AG09319 (cell line): ENCODE data around the gene RHOH.
"Not testable (repeated sequence)": the region's sequence is repeated elsewhere in the genome, so short reads cannot be mapped to it uniquely, and the experiment has no call there.

Experiments used
- DNase-seq: peaks from one replicate; pipeline ENCODE4 v3.0.0-alpha.2; 2010; ENCODE audit warnings: low read depth; ENCODE audit errors: extremely low read depth
- TF ChIP-seq, protein P1 (sequence below): IDR thresholded peaks from 2 replicates; pipeline ENCODE4 v1.5.1; 2011; ENCODE audit warnings: low read depth, mild to moderate bottlenecking, inconsistent platforms, low read length, moderate library complexity

Gene RHOH

DNA sequence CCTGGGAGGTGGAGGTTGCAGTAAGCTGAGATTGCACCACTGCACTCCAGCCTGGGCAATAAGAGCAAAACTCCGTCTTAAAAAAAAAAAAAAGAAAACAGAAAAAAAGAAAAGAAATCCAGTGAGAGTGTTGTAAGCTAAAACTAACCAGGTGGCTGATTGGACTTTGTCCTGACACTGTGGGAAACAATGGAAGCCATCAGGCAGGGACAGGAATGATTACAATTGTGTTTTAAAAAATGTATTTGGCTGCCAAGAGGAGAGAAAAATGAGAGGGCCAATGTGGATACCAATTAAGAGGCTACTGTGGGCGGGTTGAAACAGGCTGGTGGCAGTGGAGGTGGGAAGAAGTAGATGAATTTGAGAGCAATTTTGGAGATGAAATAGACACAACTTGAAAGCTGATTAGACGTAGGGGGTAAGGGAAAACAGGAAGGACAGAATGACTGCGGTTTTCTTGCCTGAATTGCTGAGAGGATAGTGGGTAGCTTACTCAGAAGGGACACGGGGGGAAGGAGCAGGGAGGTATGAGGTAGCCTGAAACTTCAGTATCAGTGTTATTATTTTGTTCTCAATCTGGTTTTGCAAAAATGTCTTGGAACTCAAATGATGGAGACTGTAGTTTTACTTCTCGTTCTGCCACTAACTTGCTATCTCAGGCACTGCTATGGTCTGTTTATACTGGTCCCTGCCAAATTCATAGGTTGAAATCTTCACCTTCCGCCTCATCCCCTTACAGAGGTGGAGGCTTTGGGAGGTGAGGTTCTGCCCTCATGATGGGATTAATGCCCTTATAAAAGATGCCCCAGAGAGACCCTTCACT is 92.7 kb downstream of the RHOH start:
- TF ChIP-seq, protein P1, sequence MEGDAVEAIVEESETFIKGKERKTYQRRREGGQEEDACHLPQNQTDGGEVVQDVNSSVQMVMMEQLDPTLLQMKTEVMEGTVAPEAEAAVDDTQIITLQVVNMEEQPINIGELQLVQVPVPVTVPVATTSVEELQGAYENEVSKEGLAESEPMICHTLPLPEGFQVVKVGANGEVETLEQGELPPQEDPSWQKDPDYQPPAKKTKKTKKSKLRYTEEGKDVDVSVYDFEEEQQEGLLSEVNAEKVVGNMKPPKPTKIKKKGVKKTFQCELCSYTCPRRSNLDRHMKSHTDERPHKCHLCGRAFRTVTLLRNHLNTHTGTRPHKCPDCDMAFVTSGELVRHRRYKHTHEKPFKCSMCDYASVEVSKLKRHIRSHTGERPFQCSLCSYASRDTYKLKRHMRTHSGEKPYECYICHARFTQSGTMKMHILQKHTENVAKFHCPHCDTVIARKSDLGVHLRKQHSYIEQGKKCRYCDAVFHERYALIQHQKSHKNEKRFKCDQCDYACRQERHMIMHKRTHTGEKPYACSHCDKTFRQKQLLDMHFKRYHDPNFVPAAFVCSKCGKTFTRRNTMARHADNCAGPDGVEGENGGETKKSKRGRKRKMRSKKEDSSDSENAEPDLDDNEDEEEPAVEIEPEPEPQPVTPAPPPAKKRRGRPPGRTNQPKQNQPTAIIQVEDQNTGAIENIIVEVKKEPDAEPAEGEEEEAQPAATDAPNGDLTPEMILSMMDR: no peak
- no peak for DNase-seq

DNA sequence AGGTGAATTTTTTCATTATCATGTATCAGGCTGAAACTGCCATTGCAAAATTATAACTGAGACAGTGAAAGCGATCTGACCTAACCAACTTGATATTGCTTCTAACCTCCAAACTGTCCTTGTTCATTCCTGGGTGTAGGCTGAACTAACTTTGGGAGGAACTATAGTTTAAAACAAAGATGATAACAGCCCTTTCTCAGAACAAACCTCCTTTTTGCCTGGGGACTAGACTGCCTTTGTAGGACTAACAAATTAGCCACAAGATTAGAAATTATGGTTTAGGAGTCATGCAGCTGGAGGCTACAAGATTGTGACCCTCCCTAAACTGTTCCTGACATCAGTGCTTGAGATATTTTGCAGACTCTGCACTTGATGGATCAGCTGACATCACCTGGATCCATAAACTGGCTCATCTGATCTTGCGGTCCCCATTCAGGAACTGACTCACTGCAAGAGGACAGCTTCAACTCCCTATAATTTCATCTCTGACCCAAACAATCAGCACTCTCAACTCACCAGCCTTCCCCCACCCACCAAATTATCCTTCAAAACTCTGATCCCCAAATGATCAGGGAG is 93.9 kb downstream of the RHOH start:
- DNase-seq: not testable (repeated sequence)

DNA sequence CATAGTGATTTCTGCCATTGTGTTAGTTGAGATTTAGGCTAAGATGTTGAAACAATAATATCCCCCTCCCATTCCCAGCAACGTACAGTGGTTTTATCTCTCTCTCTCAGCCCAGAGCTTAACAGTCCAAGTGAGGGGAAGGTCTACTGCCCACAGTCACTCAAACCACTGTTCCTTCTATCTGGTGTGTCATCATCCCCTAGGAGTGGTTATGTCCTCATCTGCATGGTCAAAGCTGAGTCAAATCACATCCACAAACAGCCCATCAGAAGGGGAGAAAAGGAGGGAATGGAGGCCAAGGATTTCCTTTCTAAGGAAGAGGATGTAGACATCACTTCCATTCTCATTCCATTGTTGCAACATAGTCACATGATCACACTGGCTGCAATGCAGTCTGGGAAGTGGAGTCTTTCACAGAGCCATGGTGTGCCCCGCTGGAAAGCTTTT is 95.5 kb downstream of the RHOH start:
- DNase-seq: no peak
- TF ChIP-seq, protein P1: no peak

DNA sequence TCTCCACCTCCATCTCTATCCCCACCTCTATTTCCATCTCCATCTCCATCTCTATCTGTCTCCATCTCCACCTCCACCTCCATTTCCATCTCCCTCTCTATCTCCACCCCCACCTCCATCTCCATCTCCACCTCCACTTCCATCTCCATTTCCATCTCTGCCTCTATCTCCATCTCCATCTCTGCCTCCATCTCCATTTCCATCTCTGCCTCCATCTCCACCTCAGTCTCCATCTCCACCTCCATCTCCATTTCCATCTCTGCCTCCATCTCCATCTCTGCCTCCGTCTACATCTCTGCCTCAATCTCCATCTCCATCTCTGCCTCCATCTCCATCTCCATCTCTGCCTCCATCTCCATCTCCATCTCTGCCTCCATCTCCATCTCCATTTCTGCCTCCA is 97.5 kb downstream of the RHOH start:
- no peak for DNase-seq
- TF ChIP-seq, protein P1: no peak

DNA sequence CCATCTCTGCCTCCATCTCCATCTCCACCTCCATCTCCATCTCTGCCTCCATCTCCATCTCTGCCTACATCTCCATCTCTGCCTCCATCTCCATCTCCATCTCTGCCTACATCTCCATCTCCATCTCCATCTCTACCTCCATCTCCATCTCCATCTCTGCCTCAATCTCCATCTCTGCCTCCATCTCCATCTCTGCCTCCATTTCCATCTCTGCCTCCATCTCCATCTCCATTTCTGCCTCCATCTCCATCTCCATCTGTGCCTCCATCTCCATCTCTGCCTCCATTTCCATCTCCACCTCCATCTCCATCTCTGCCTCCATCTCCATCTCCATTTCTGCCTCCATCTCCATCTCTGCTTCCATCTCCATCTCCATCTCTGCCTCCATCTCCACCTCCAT is 98.2 kb downstream of the RHOH start:
- DNase-seq: not testable (repeated sequence)

DNA sequence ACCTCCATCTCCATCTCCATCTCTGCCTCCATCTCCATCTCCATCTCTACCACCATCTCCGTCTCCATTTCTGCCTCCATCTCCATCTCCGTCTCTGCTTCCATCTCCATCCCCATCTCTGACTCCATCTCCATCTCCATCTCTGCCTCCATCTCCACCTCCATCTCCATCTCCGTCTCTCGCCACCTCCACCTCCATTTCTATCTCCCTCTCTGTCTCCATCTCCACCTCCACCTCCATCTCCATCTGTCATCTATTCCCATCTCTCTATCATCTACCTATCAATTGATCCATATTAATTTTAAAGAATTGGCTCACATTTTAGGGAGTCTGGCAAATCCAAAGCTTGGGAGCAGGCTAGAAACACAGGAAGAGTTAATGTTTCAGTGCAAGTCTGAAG is 98.7 kb downstream of the RHOH start:
- TF ChIP-seq, protein P1: no peak

More for the DNA sequence above, 98.7 kb downstream of the RHOH start:
- no peak for DNase-seq
